ENCODE data around the gene WFDC8.
"Not testable (repeated sequence)": the region's sequence is repeated elsewhere in the genome, so short reads cannot be mapped to it uniquely, and the experiment has no call there.

Gene WFDC8

GRCh38 chr20:45579184-45579583, at the start of gene WFDC8:
WFDC8 (minus strand) TSS chr20:45579284; CDS start chr20:45579247, 37 bp downstream.
- Histone ChIP-seq H3K27ac (ENCODE audit: low read depth, low read length) (no peak within 1 kb of the TSS), H3K4me3 (ENCODE audit: low read length) (no peak within 1 kb of the TSS), H3K27me3 (ENCODE audit: control insufficient read depth, insufficient read depth, low read length) (no peaks in the 10 kb centered on the region), H3K4me1 (ENCODE audit: control insufficient read depth, insufficient read depth, low read length) (no peaks in the 10 kb centered on the region), H3K9ac (ENCODE audit: low read length) (no peak within 1 kb of the TSS), H3K36me3 (ENCODE audit: control insufficient read depth, insufficient read depth, low read length) (no peaks in the 10 kb centered on the region)

- no peaks in the 10 kb centered on the region for H3K36me3 ChIP-seq (ENCODE audit: control insufficient read depth, insufficient read depth, low read length)
- H3K27me3 ChIP-seq (ENCODE audit: control insufficient read depth, insufficient read depth, low read length): no peaks in the 10 kb centered on the region
- H3K9ac ChIP-seq (ENCODE audit: low read length): no peak overlapping the region
- no peak overlapping the region for H3K4me3 ChIP-seq (ENCODE audit: low read length)
- no peaks in the 10 kb centered on the region for H3K4me1 ChIP-seq (ENCODE audit: control insufficient read depth, insufficient read depth, low read length)
- no peak overlapping the region for H3K27ac ChIP-seq (ENCODE audit: low read depth, low read length)
Observed at GRCh38 chr20:45626540-45626939, 47.5 kb upstream of the WFDC8 start.

GRCh38 chr20:45621593-45621992, 42.5 kb upstream of the WFDC8 start:
- Histone ChIP-seq H3K9ac (ENCODE audit: low read length) (no peak overlapping the region), H3K4me3 (ENCODE audit: low read length) (no peak overlapping the region), H3K4me1 (ENCODE audit: control insufficient read depth, insufficient read depth, low read length) (no peaks in the 10 kb centered on the region), H3K27ac (ENCODE audit: low read depth, low read length) (no peak overlapping the region), H3K36me3 (ENCODE audit: control insufficient read depth, insufficient read depth, low read length) (no peaks in the 10 kb centered on the region), H3K27me3 (ENCODE audit: control insufficient read depth, insufficient read depth, low read length) (no peaks in the 10 kb centered on the region)

GRCh38 chr20:45617591-45617990, 38.5 kb upstream of the WFDC8 start:
- Histone ChIP-seq H3K4me1 (ENCODE audit: control insufficient read depth, insufficient read depth, low read length) (no peaks in the 10 kb centered on the region), H3K4me3 (ENCODE audit: low read length) (no peak overlapping the region)

GRCh38 chr20:45612314-45612713, 33.2 kb upstream of the WFDC8 start:
- Histone ChIP-seq H3K4me1 (ENCODE audit: control insufficient read depth, insufficient read depth, low read length) (no peaks in the 10 kb centered on the region), H3K27me3 (ENCODE audit: control insufficient read depth, insufficient read depth, low read length) (no peaks in the 10 kb centered on the region), H3K4me3 (ENCODE audit: low read length) (no peak overlapping the region), H3K27ac (ENCODE audit: low read depth, low read length) (no peak overlapping the region), H3K9ac (ENCODE audit: low read length) (no peak overlapping the region), H3K36me3 (ENCODE audit: control insufficient read depth, insufficient read depth, low read length) (no peaks in the 10 kb centered on the region)

More at GRCh38 chr20:45617591-45617990, 38.5 kb upstream of the WFDC8 start:
- Histone ChIP-seq H3K36me3 (ENCODE audit: control insufficient read depth, insufficient read depth, low read length) (no peaks in the 10 kb centered on the region), H3K27ac (ENCODE audit: low read depth, low read length) (no peak overlapping the region), H3K27me3 (ENCODE audit: control insufficient read depth, insufficient read depth, low read length) (no peaks in the 10 kb centered on the region), H3K9ac (ENCODE audit: low read length) (no peak overlapping the region)

GRCh38 chr20:45611054-45611453, 32.0 kb upstream of the WFDC8 start:
- no peaks in the 10 kb centered on the region for H3K36me3 ChIP-seq (ENCODE audit: control insufficient read depth, insufficient read depth, low read length)
- H3K9ac ChIP-seq (ENCODE audit: low read length): no peak overlapping the region
- H3K27ac ChIP-seq (ENCODE audit: low read depth, low read length): no peak overlapping the region
- H3K27me3 ChIP-seq (ENCODE audit: control insufficient read depth, insufficient read depth, low read length): no peaks in the 10 kb centered on the region
- no peak overlapping the region for H3K4me3 ChIP-seq (ENCODE audit: low read length)
- H3K4me1 ChIP-seq (ENCODE audit: control insufficient read depth, insufficient read depth, low read length): no peaks in the 10 kb centered on the region

GRCh38 chr20:45607810-45608209, 28.7 kb upstream of the WFDC8 start:
- H3K27me3 ChIP-seq (ENCODE audit: control insufficient read depth, insufficient read depth, low read length): no peaks in the 10 kb centered on the region
- no peaks in the 10 kb centered on the region for H3K4me1 ChIP-seq (ENCODE audit: control insufficient read depth, insufficient read depth, low read length)
- no peaks in the 10 kb centered on the region for H3K36me3 ChIP-seq (ENCODE audit: control insufficient read depth, insufficient read depth, low read length)
- no peak overlapping the region for H3K9ac ChIP-seq (ENCODE audit: low read length)
- H3K4me3 ChIP-seq (ENCODE audit: low read length): no peak overlapping the region
- H3K27ac ChIP-seq (ENCODE audit: low read depth, low read length): no peak overlapping the region

GRCh38 chr20:45595235-45595634, 16.2 kb upstream of the WFDC8 start:
- Histone ChIP-seq H3K4me1 (ENCODE audit: control insufficient read depth, insufficient read depth, low read length) (no peaks in the 10 kb centered on the region), H3K9ac (ENCODE audit: low read length) (no peak overlapping the region), H3K27me3 (ENCODE audit: control insufficient read depth, insufficient read depth, low read length) (no peaks in the 10 kb centered on the region), H3K4me3 (ENCODE audit: low read length) (no peak overlapping the region), H3K27ac (ENCODE audit: low read depth, low read length) (no peak overlapping the region), H3K36me3 (ENCODE audit: control insufficient read depth, insufficient read depth, low read length) (no peaks in the 10 kb centered on the region)

GRCh38 chr20:45593498-45593897, 14.4 kb upstream of the WFDC8 start:
- Histone ChIP-seq H3K4me1 (ENCODE audit: control insufficient read depth, insufficient read depth, low read length) (no peaks in the 10 kb centered on the region), H3K36me3 (ENCODE audit: control insufficient read depth, insufficient read depth, low read length) (no peaks in the 10 kb centered on the region), H3K27ac (ENCODE audit: low read depth, low read length) (no peak overlapping the region), H3K4me3 (ENCODE audit: low read length) (no peak overlapping the region), H3K27me3 (ENCODE audit: control insufficient read depth, insufficient read depth, low read length) (no peaks in the 10 kb centered on the region), H3K9ac (ENCODE audit: low read length) (no peak overlapping the region)

GRCh38 chr20:45592574-45593189, 13.6 kb upstream of the WFDC8 start:
- Histone ChIP-seq H3K27ac (ENCODE audit: low read depth, low read length) (no peak overlapping the region), H3K4me1 (ENCODE audit: control insufficient read depth, insufficient read depth, low read length) (no peaks in the 10 kb centered on the region), H3K9ac (ENCODE audit: low read length) (no peak overlapping the region), H3K4me3 (ENCODE audit: low read length) (no peak overlapping the region), H3K27me3 (ENCODE audit: control insufficient read depth, insufficient read depth, low read length) (no peaks in the 10 kb centered on the region), H3K36me3 (ENCODE audit: control insufficient read depth, insufficient read depth, low read length) (no peaks in the 10 kb centered on the region)

GRCh38 chr20:45589725-45590124, 10.6 kb upstream of the WFDC8 start:
- Histone ChIP-seq H3K27me3 (ENCODE audit: control insufficient read depth, insufficient read depth, low read length) (no peaks in the 10 kb centered on the region), H3K9ac (ENCODE audit: low read length) (no peak overlapping the region)

GRCh38 chr20:45588800-45589199, 9.7 kb upstream of the WFDC8 start:
- Histone ChIP-seq H3K4me3 (ENCODE audit: low read length) (no peak overlapping the region), H3K27ac (ENCODE audit: low read depth, low read length) (no peak overlapping the region), H3K36me3 (ENCODE audit: control insufficient read depth, insufficient read depth, low read length) (no peaks in the 10 kb centered on the region), H3K9ac (ENCODE audit: low read length) (no peak overlapping the region), H3K27me3 (ENCODE audit: control insufficient read depth, insufficient read depth, low read length) (no peaks in the 10 kb centered on the region), H3K4me1 (ENCODE audit: control insufficient read depth, insufficient read depth, low read length) (no peaks in the 10 kb centered on the region)

More at GRCh38 chr20:45589725-45590124, 10.6 kb upstream of the WFDC8 start:
- Histone ChIP-seq H3K27ac (ENCODE audit: low read depth, low read length) (no peak overlapping the region), H3K36me3 (ENCODE audit: control insufficient read depth, insufficient read depth, low read length) (no peaks in the 10 kb centered on the region), H3K4me1 (ENCODE audit: control insufficient read depth, insufficient read depth, low read length) (no peaks in the 10 kb centered on the region), H3K4me3 (ENCODE audit: low read length) (no peak overlapping the region)

- H3K4me1 ChIP-seq (ENCODE audit: control insufficient read depth, insufficient read depth, low read length); H3K27me3 ChIP-seq (ENCODE audit: control insufficient read depth, insufficient read depth, low read length); H3K27ac ChIP-seq (ENCODE audit: low read depth, low read length); H3K36me3 ChIP-seq (ENCODE audit: control insufficient read depth, insufficient read depth, low read length); H3K9ac ChIP-seq (ENCODE audit: low read length); H3K4me3 ChIP-seq (ENCODE audit: low read length): not testable (repeated sequence)
Observed at GRCh38 chr20:45585986-45586385, 6.9 kb upstream of the WFDC8 start.
